ENCODE results near the gene CFB.

GRCh38 chr6:31977816-31978431 is 32.0 kb downstream of the CFB start:
- TF ChIP-seq CTCF (IDR thresholded peaks at IDR 0.05) (no peak), POLR2A (IDR thresholded peaks at IDR 0.05) (no peak)
